ENCODE measurements around the gene UMAD1.

- TF ChIP-seq CTCF (IDR thresholded peaks at IDR 0.05) (no peak), POLR2A (IDR thresholded peaks at IDR 0.05) (no peak)
These were observed 1.1 kb upstream of the UMAD1 start for GRCh38 chr7:7639421-7639820.

All from thyroid gland (tissue), 4 donors.